HepG2 (cell line): ENCODE data around the gene MFNG. TPM values are rescaled to one million over a fixed set of nuclear protein-coding genes. Genes with fewer than 3 reads are reported as not detected.

Source experiments
- ATAC-seq: fragments of 200-7000 bp; cut with Tn5 transposase; 3 replicates; pipeline ENCODE4 v1.9.1; 2020; ENCODE audit warnings: mild to moderate bottlenecking, moderate library complexity
- BruUV-seq: library from RNA; stranded (reverse); fragments of 400-500 nt; replicated peaks from 2 replicates; lab custom pipeline; 2021; lab: Mats Ljungman, UMichigan
- CTCF ChIA-PET: fragments of 300-600 bp; formaldehyde crosslinking; extraction: SDS; loops from one replicate; lab custom pipeline; 2021; ENCODE audit warnings: low total read pairs, inconsistent platforms, low intra/inter-chr PET ratio; lab: Yijun Ruan, JAX
- POLR2A ChIA-PET: fragments of 350-600 bp; sonication (Branson Sonifier 250); formaldehyde crosslinking; loops from one replicate; lab custom pipeline; 2020; ENCODE audit warnings: antibody characterized with exemption, inconsistent platforms; lab: Yijun Ruan, JAX
- DNase-seq: peaks from one replicate; pipeline ENCODE4 v3.0.0-alpha.2; 2015; ENCODE audit warnings: low spot score
- FAIRE-seq: peaks from 3 replicates; lab custom pipeline; 2011; peaks lifted over from hg19 to GRCh38; lab: Jason Lieb, UNC
- H2AFZ ChIP-seq: one replicate; pipeline ENCODE4 v1.6.1; 2011; ENCODE audit warnings: low read length, inconsistent platforms
- H3K27ac ChIP-seq: fragments of 300-600 bp; 3 replicates; pipeline ENCODE4 v1.8.0; 2011; ENCODE audit warnings: mixed run types, mild to moderate bottlenecking, mixed read lengths, low read length, inconsistent platforms; ENCODE audit not compliant: insufficient read depth; ENCODE audit errors: extremely low read length
- H3K27me3 ChIP-seq, 2 experiments: fragments of 200-600 bp in 1 of 2; 2 replicates in 1 of 2; 3 replicates in 1 of 2; pipeline versions ENCODE4 v1.6.0 to v1.8.0; 2011; ENCODE audit warnings: low read length in 2 of 2, mild to moderate bottlenecking in 2 of 2, moderate library complexity in 2 of 2, inconsistent platforms in 1 of 2; ENCODE audit not compliant: insufficient read depth in 2 of 2, control insufficient read depth in 1 of 2
- H3K36me3 ChIP-seq, 2 experiments: fragments of 200-600 bp in 1 of 2; replicated peaks in 1 of 2; 2 replicates in 1 of 2; 3 replicates in 1 of 2; pipeline versions ENCODE4 v1.5.1 to v1.8.0; 2011; ENCODE audit warnings: low read length in 2 of 2, inconsistent platforms in 1 of 2; ENCODE audit not compliant: insufficient read depth in 2 of 2, control insufficient read depth in 1 of 2
- H3K4me1 ChIP-seq: 2 replicates; pipeline ENCODE4 v1.5.1; 2012; ENCODE audit warnings: low read length, inconsistent platforms; ENCODE audit not compliant: insufficient read depth
- H3K4me2 ChIP-seq: 2 replicates; pipeline ENCODE4 v1.6.0; 2011; ENCODE audit warnings: low read depth, low read length, inconsistent platforms
- H3K4me3 ChIP-seq, 3 experiments: fragments of 200-600 bp in 1 of 3; sonication (generic), shearing (Covaris generic) in 1 of 3; replicated peaks in 1 of 3; 2 replicates each; pipeline ENCODE4 v1.5.1; 2011 to 2016; ENCODE audit warnings: low read length in 3 of 3, inconsistent platforms in 2 of 3, low read depth in 2 of 3, mild to moderate bottlenecking in 2 of 3, control low read depth in 1 of 3, mixed read lengths in 1 of 3; ENCODE audit not compliant: insufficient read depth in 1 of 3
- H3K79me2 ChIP-seq: one replicate; pipeline ENCODE4 v1.6.1; 2011; ENCODE audit warnings: low read length, inconsistent platforms; ENCODE audit not compliant: insufficient read depth
- H3K9ac ChIP-seq: 2 replicates; pipeline ENCODE4 v1.6.0; 2011; ENCODE audit warnings: mild to moderate bottlenecking, low read depth, low read length, inconsistent platforms; ENCODE audit not compliant: insufficient read depth
- H3K9me3 ChIP-seq: 2 replicates; pipeline ENCODE4 v1.5.1; 2012; ENCODE audit warnings: mild to moderate bottlenecking, low read length
- H4K20me1 ChIP-seq: 2 replicates; pipeline ENCODE4 v1.6.0; 2011; ENCODE audit warnings: inconsistent platforms, mild to moderate bottlenecking, low read length, moderate library complexity; ENCODE audit not compliant: insufficient read depth
- BRD4 ChIP-seq: sonication (generic); formaldehyde crosslinking; IDR thresholded peaks from 2 replicates; pipeline ENCODE4 v1.4.0; 2020; ENCODE audit warnings: missing genetic modification reagents
- GPN1 ChIP-seq: sonication (generic); formaldehyde crosslinking; IDR thresholded peaks from 2 replicates; pipeline ENCODE4 v1.5.1; 2020; ENCODE audit warnings: missing genetic modification reagents, borderline replicate concordance
- PHF21A ChIP-seq: sonication (generic); formaldehyde crosslinking; IDR thresholded peaks from 2 replicates; pipeline ENCODE4 v1.5.0; 2020; ENCODE audit warnings: mild to moderate bottlenecking, missing genetic modification reagents
- SALL2 ChIP-seq: sonication (generic); formaldehyde crosslinking; IDR thresholded peaks from 2 replicates; pipeline ENCODE4 v1.8.1; 2023; ENCODE audit warnings: mild to moderate bottlenecking, missing genetic modification reagents, inconsistent platforms
- STAT6 ChIP-seq: sonication (generic); formaldehyde crosslinking; IDR thresholded peaks from 2 replicates; pipeline ENCODE4 v1.4.0; 2020; ENCODE audit warnings: missing genetic modification reagents, mild to moderate bottlenecking, borderline replicate concordance
- TFDP1 ChIP-seq: IDR thresholded peaks from 2 replicates; pipeline ENCODE4 v1.6.1; 2016; ENCODE audit warnings: missing compliant biosample characterization, missing genetic modification reagents, borderline replicate concordance
- U2AF1 ChIP-seq: fragments of 200-400 bp; formaldehyde crosslinking; optimal IDR thresholded peaks from 2 replicates; pipeline ENCODE3; 2017; ENCODE audit warnings: mild to moderate bottlenecking, low read depth, low read length
- XRCC5 ChIP-seq: fragments of 200-400 bp; formaldehyde crosslinking; optimal IDR thresholded peaks from 2 replicates; pipeline ENCODE3; 2017; ENCODE audit warnings: mild to moderate bottlenecking, low read length
- ZBTB33 ChIP-seq: sonication (generic); formaldehyde crosslinking; IDR thresholded peaks from 2 replicates; pipeline ENCODE4 v1.4.0; 2020; ENCODE audit warnings: missing genetic modification reagents
- ZBTB4 ChIP-seq: sonication (generic); formaldehyde crosslinking; IDR thresholded peaks from 2 replicates; pipeline ENCODE4 v1.4.0; 2020; ENCODE audit warnings: missing genetic modification reagents, mild to moderate bottlenecking, borderline replicate concordance
- ZFP36L2 ChIP-seq: sonication (generic); formaldehyde crosslinking; IDR thresholded peaks from 2 replicates; pipeline ENCODE4 v1.4.0; 2020; ENCODE audit warnings: missing genetic modification reagents
- ZNF513 ChIP-seq: sonication (generic); formaldehyde crosslinking; conservative IDR thresholded peaks from 2 replicates; pipeline ENCODE4 v1.5.0; 2020; ENCODE audit warnings: missing genetic modification reagents
- ZNF552 ChIP-seq: sonication (generic); formaldehyde crosslinking; IDR thresholded peaks from 2 replicates; pipeline ENCODE4 v1.9.0; 2022; ENCODE audit warnings: missing genetic modification reagents, mild to moderate bottlenecking, borderline replicate concordance
- ZNF768 ChIP-seq: sonication (generic); formaldehyde crosslinking; IDR thresholded peaks from 2 replicates; pipeline ENCODE4 v1.4.0; 2020; ENCODE audit warnings: missing genetic modification reagents
- WGBS: methylation state at CpG from one replicate; pipeline ENCODE4 v1.1.6; 2017; ENCODE audit warnings: low lambda C conversion rate; 5-methylcytosine and 5-hydroxymethylcytosine counted together
- in situ Hi-C: cut with HindIII; loops from 2 replicates; pipeline ENCODE4 v1.10.0; 2017; ENCODE audit warnings: low pct_unique_long_range_greater_than_20kb; ENCODE audit not compliant: extremely low pct_ligation_motif_present
- intact Hi-C: fragments of 100-400 bp; cut with micrococcal nuclease; formaldehyde crosslinking; loops from one replicate; pipeline ENCODE4 v1.10.0; 2022; ENCODE audit not compliant: unreplicated experiment
- polyA plus RNA-seq, 8 experiments: library from polyadenylated mRNA; depleted of rRNA in 3 of 8; stranded (reverse) in 7 of 8; unstranded in 1 of 8; fragments of >200 nt; fragmentation: Illumina TruSeq in 4 of 8; extraction: Trizol in 4 of 8; gene quantifications; 2 replicates each; pipeline versions ENCODE4 v1.2.1 to v1.2.3, GENCODE V29; 2011 to 2016; ENCODE audit warnings: low read depth in 4 of 8, missing spikeins in 1 of 8, mixed read lengths in 1 of 8; ENCODE audit not compliant: insufficient read depth in 1 of 8
- total RNA-seq, 5 experiments: library from RNA; depleted of rRNA; stranded (reverse); fragments of >200 nt; fragmentation: Illumina TruSeq; extraction: Trizol; gene quantifications; 2 replicates each; pipeline ENCODE4 v1.2.3, GENCODE V29; 2016; ENCODE audit warnings: low read depth in 1 of 5

The MFNG gene
- total and polyA plus RNA-seq, 2 of the 13 experiments (the other 11 are each of a cell fraction or from before 2014, with no cell fraction given) = 1.0 to 11.7 TPM

GRCh38 chr22:37515901-37516300, 29.7 kb upstream of the MFNG start:
- in situ Hi-C loops = no loop called here
- ATAC-seq (no peak), DNase-seq (no peak), FAIRE-seq (no peak)
- intact Hi-C loops = no loop called here
- WGBS = 90% methylated on average over 22 of the region's 23 CpGs
- peaks cover 88% of the 10 kb centered on the region for H3K4me1 ChIP-seq
- no peaks in the 10 kb centered on the region; a peak in 1 of 5 replicates for H3K27me3 ChIP-seq
- H3K4me2 ChIP-seq = peak overlapping the region; percentile 67; the same call in 1 of the 2 replicates
- no peaks in the 10 kb centered on the region for H3K9me3 ChIP-seq
- H3K9ac ChIP-seq = no peak overlapping the region; the same call in 1 of the 2 replicates
- H4K20me1 ChIP-seq = peaks cover 9% of the 10 kb centered on the region; the same call in 1 of the 2 replicates
- no peak overlapping the region for H3K27ac ChIP-seq
- ChIA-PET CTCF (no interaction called here), POLR2A (no interaction called here)
- BruUV-seq = no TSS peak
- peaks cover 6 to 29% of the 10 kb centered on the region in 2 experiments for H3K36me3 ChIP-seq
- peak overlapping the region in 2 of 3 experiments; percentile 22 to 25; a peak in 2 of 6 replicates for H3K4me3 ChIP-seq
- no peak overlapping the region for H2AFZ ChIP-seq
- peaks cover 55% of the 10 kb centered on the region for H3K79me2 ChIP-seq
- TF ChIP-seq ZNF513 (no peak), TFDP1 (CRISPR knock-in tag) (no peak), PHF21A (CRISPR knock-in tag) (no peak), SALL2 (no peak), XRCC5 (no peak), ZNF768 (peak; percentile 48; the same call in 1 of the 2 replicates), U2AF1 (no peak), STAT6 (CRISPR knock-in tag) (no peak), GPN1 (CRISPR knock-in tag) (no peak), ZFP36L2 (no peak), ZNF552 (CRISPR knock-in tag) (no peak), BRD4 (no peak), ZBTB4 (CRISPR knock-in tag) (peak; percentile 75; the same call in 1 of the 2 replicates), ZBTB33 (CRISPR knock-in tag) (peak; percentile 97)
